HepG2 (cell line): Measurements from ENCODE around the gene NFATC2. TPM values are rescaled to one million over a fixed set of nuclear protein-coding genes. Genes with fewer than 3 reads are reported as not detected.
A peak's percentile ranks its signal among the peaks of the same experiment; 100 is the strongest.

ENCODE experiments used
- BCL3 ChIP-seq: sonication (generic); formaldehyde crosslinking; IDR thresholded peaks from 2 replicates; pipeline ENCODE4 v1.5.1; 2020; ENCODE audit warnings: mild to moderate bottlenecking, missing genetic modification reagents, moderate library complexity
- CREB1 ChIP-seq, 2 experiments: fragments of 450-650 bp in 1 of 2; IDR thresholded peaks; 2 replicates each; pipeline ENCODE4 v1.6.1; 2016 to 2017; ENCODE audit warnings: control low read depth in 1 of 2, mild to moderate bottlenecking in 1 of 2, missing compliant biosample characterization in 1 of 2, missing genetic modification characterization in 1 of 2
- FOXO1 ChIP-seq: sonication (generic); formaldehyde crosslinking; IDR thresholded peaks from 2 replicates; pipeline ENCODE4 v1.4.0; 2020; ENCODE audit warnings: missing genetic modification reagents
- HMGXB3 ChIP-seq: sonication (generic); formaldehyde crosslinking; IDR thresholded peaks from 2 replicates; pipeline ENCODE4 v1.4.0; 2020; ENCODE audit warnings: missing genetic modification reagents, borderline replicate concordance
- KDM4B ChIP-seq: sonication (generic); formaldehyde crosslinking; IDR thresholded peaks from 2 replicates; pipeline ENCODE4 v1.4.0; 2020; ENCODE audit warnings: missing genetic modification reagents
- RBM39 ChIP-seq: fragments of 200-400 bp; formaldehyde crosslinking; IDR thresholded peaks from one replicate; pipeline ENCODE4 v1.6.1; 2018; ENCODE audit warnings: antibody characterized with exemption, mild to moderate bottlenecking, low read depth, low read length; ENCODE audit not compliant: poor library complexity, severe bottlenecking
- SOX5 ChIP-seq: IDR thresholded peaks from 2 replicates; pipeline ENCODE4 v1.6.1; 2016; ENCODE audit warnings: borderline replicate concordance
- ZEB1 ChIP-seq: IDR thresholded peaks from 2 replicates; pipeline ENCODE4 v1.6.1; 2012; ENCODE audit warnings: mild to moderate bottlenecking, low read depth, inconsistent platforms; ENCODE audit not compliant: insufficient replicate concordance
- ZNF18 ChIP-seq: sonication (generic); formaldehyde crosslinking; IDR thresholded peaks from 2 replicates; pipeline ENCODE4 v1.8.0; 2022; ENCODE audit warnings: mild to moderate bottlenecking, missing genetic modification reagents; ENCODE audit not compliant: insufficient replicate concordance
- ZNF282 ChIP-seq: fragments of 450-650 bp; IDR thresholded peaks from 2 replicates; pipeline ENCODE4 v1.6.1; 2018; ENCODE audit not compliant: partially characterized antibody
- ZNF501 ChIP-seq: sonication (generic); formaldehyde crosslinking; IDR thresholded peaks from 2 replicates; pipeline ENCODE4 v1.5.1; 2020; ENCODE audit warnings: mild to moderate bottlenecking, moderate library complexity, missing genetic modification reagents
- ZNF512 ChIP-seq: sonication (generic); formaldehyde crosslinking; IDR thresholded peaks from 2 replicates; pipeline ENCODE4 v1.4.0; 2020; ENCODE audit warnings: mild to moderate bottlenecking, missing genetic modification reagents
- ZNF687 ChIP-seq: sonication (generic); formaldehyde crosslinking; IDR thresholded peaks from 2 replicates; pipeline ENCODE4 v1.5.1; 2020; ENCODE audit warnings: mild to moderate bottlenecking, missing genetic modification reagents, moderate library complexity
- polyA plus RNA-seq, 8 experiments: library from polyadenylated mRNA; depleted of rRNA in 3 of 8; stranded (reverse) in 7 of 8; unstranded in 1 of 8; fragments of >200 nt; fragmentation: Illumina TruSeq in 4 of 8; extraction: Trizol in 4 of 8; gene quantifications; 2 replicates each; pipeline versions ENCODE4 v1.2.1 to v1.2.3, GENCODE V29; 2011 to 2016; ENCODE audit warnings: low read depth in 4 of 8, missing spikeins in 1 of 8, mixed read lengths in 1 of 8; ENCODE audit not compliant: insufficient read depth in 1 of 8
- total RNA-seq, 5 experiments: library from RNA; depleted of rRNA; stranded (reverse); fragments of >200 nt; fragmentation: Illumina TruSeq; extraction: Trizol; gene quantifications; 2 replicates each; pipeline ENCODE4 v1.2.3, GENCODE V29; 2016; ENCODE audit warnings: low read depth in 1 of 5

Gene NFATC2
- total and polyA plus RNA-seq, 2 of the 13 experiments (the other 11 are each of a cell fraction or from before 2014, with no cell fraction given), result 1.9 to 3.3 TPM

- TF ChIP-seq ZNF282 (no peak), HMGXB3 (CRISPR knock-in tag) (no peak), RBM39 (peak; percentile 48), ZNF687 (peak; percentile 37; the same call in 1 of the 2 replicates), ZNF501 (CRISPR knock-in tag) (peak; percentile 74), CREB1 (IDR thresholded peaks at IDR 0.05) (no peak), CREB1 (CRISPR knock-in tag; IDR thresholded peaks at IDR 0.05) (no peak; the same call in 1 of the 2 replicates), FOXO1 (no peak), KDM4B (CRISPR knock-in tag) (no peak), ZNF18 (no peak), BCL3 (CRISPR knock-in tag) (no peak), SOX5 (CRISPR knock-in tag) (no peak), ZEB1 (no peak), ZNF512 (no peak)
Measured at GRCh38 chr20:51426718-51427650, 115.5 kb downstream of the NFATC2 start (continued).
